Prostate gland (tissue), 2 donors: Measurements from ENCODE around the gene RAB3GAP1.

Experiments
- POLR2A ChIP-seq: fragments of 450-650 bp; IDR thresholded peaks from one replicate; pipeline ENCODE4 v1.6.1; 2016; ENCODE audit warnings: antibody characterized with exemption, mild to moderate bottlenecking
- POLR2AphosphoS5 ChIP-seq: sonication (generic); formaldehyde crosslinking; IDR thresholded peaks from one replicate; pipeline ENCODE4 v1.6.1; 2017; ENCODE audit warnings: antibody characterized with exemption
- TF ChIP-seq, protein P1 (sequence below), 4 experiments: fragments of 200-600 bp in 2 of 4; fragments of 450-650 bp in 2 of 4; sonication (generic) in 2 of 4; IDR thresholded peaks; 1 replicate in 3 of 4; 2 replicates in 1 of 4; pipeline ENCODE4 v1.5.1; 2016 to 2019; ENCODE audit warnings: antibody characterized with exemption in 4 of 4, mild to moderate bottlenecking in 2 of 4, moderate library complexity in 2 of 4

DNA sequence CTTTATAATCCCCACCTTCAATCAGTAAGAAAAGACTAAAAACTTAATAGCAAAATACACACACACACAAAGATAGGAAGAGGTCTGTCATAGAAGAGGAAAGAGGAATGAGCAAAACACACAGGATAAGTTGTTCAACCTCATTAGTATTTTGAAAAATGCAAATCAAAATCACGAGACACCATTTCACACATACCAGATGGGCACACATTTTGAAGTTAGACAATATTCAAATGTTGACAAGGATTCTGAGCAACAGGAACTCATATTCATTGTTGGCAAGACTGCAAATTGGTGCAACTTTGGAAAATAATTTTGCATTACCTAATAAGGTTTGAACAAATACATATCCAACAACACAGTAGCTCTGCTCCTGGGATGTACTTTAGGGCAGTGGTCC, 127.6 kb downstream of the RAB3GAP1 start:
- TF ChIP-seq, protein P1, sequence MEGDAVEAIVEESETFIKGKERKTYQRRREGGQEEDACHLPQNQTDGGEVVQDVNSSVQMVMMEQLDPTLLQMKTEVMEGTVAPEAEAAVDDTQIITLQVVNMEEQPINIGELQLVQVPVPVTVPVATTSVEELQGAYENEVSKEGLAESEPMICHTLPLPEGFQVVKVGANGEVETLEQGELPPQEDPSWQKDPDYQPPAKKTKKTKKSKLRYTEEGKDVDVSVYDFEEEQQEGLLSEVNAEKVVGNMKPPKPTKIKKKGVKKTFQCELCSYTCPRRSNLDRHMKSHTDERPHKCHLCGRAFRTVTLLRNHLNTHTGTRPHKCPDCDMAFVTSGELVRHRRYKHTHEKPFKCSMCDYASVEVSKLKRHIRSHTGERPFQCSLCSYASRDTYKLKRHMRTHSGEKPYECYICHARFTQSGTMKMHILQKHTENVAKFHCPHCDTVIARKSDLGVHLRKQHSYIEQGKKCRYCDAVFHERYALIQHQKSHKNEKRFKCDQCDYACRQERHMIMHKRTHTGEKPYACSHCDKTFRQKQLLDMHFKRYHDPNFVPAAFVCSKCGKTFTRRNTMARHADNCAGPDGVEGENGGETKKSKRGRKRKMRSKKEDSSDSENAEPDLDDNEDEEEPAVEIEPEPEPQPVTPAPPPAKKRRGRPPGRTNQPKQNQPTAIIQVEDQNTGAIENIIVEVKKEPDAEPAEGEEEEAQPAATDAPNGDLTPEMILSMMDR (IDR thresholded peaks at IDR 0.05) = no peak
- TF ChIP-seq POLR2AphosphoS5 (no peak), POLR2A (no peak)
